ENCODE results near the gene UTS2B. TPM values are rescaled to one million over a fixed set of nuclear protein-coding genes. Genes with fewer than 3 reads are reported as not detected.

UTS2B gene
- total RNA-seq, 1 donor from 2014 or later: 0.70 TPM

DNA sequence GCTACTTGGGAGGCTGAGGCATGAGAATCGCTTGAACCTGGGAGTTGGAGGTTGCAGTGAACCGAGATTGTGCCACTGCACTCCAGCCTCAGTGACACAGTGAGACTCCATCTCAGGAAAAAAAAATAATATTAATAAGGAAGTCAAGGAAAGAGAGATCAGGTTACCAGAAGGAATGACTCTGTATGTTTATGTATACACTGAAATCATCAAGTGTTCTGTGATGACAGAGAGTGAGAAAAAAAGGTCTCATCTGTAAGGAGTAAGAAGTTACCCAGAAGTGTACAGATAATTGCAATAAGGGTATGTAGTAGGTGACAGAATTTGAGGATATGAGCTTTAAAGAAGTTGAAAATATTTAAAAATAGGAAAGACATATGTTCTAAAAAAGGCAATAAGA, 5.4 kb downstream of the UTS2B start:
- H3K36me3 Mint-ChIP-seq (ENCODE audit: low read depth): no peaks in the 10 kb centered on the region
- H3K9me3 Mint-ChIP-seq: peaks cover 4% of the 10 kb centered on the region
- no peak overlapping the region for H3K4me3 Mint-ChIP-seq
- H3K27me3 Mint-ChIP-seq (ENCODE audit: low read depth): no peaks in the 10 kb centered on the region
- no peak overlapping the region for H3K27ac Mint-ChIP-seq (ENCODE audit: unreplicated experiment)
- peaks cover 11% of the 10 kb centered on the region for H3K4me1 Mint-ChIP-seq
- DNase-seq (ENCODE audit: low read depth, low spot score): no peak
- TF ChIP-seq, protein P1, sequence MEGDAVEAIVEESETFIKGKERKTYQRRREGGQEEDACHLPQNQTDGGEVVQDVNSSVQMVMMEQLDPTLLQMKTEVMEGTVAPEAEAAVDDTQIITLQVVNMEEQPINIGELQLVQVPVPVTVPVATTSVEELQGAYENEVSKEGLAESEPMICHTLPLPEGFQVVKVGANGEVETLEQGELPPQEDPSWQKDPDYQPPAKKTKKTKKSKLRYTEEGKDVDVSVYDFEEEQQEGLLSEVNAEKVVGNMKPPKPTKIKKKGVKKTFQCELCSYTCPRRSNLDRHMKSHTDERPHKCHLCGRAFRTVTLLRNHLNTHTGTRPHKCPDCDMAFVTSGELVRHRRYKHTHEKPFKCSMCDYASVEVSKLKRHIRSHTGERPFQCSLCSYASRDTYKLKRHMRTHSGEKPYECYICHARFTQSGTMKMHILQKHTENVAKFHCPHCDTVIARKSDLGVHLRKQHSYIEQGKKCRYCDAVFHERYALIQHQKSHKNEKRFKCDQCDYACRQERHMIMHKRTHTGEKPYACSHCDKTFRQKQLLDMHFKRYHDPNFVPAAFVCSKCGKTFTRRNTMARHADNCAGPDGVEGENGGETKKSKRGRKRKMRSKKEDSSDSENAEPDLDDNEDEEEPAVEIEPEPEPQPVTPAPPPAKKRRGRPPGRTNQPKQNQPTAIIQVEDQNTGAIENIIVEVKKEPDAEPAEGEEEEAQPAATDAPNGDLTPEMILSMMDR (conservative IDR thresholded peaks at IDR 0.05): no peak

DNA sequence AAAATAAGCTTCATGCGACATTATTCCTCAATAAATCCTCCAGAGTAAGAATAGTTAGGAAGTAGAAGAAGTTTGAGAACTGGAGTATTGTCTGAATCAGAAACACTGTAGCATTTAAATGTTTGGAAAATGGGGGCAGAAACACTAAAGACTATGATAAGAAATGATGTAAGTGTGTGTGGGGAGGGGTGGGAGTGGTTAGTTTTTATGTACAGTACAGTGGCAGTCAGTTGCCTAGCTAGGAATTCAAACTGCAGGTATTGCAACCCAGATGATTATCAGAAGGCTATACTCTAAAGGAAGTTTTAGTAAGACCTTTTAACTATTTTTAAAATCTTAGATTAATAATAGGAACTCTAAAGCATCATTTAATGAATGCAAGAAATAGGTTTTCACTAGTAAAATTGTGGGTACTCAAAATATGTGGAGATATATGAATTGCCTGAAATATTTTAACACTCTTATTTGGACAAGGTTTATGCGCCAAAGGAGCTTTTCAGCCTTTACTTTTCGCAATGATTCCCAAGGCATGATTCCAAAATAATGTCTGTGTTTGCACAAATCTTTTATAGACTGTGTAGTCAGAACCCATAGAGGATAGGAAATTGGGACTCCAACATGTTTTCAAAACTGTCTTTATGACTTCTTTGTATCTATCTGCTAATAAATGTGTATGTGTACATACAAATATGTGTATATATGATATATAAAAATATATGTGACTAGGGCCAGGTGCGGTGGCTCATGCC, 9.1 kb downstream of the UTS2B start:
- Mint-ChIP-seq H3K9me3 (peaks cover 4% of the 10 kb centered on the region), H3K27ac (ENCODE audit: unreplicated experiment) (no peak overlapping the region), H3K36me3 (ENCODE audit: low read depth) (no peaks in the 10 kb centered on the region), H3K4me1 (no peaks in the 10 kb centered on the region), H3K27me3 (ENCODE audit: low read depth) (no peaks in the 10 kb centered on the region), H3K4me3 (no peak overlapping the region)
- TF ChIP-seq, protein P1 (conservative IDR thresholded peaks at IDR 0.05): no peak
- DNase-seq (ENCODE audit: low read depth, low spot score): no peak

DNA sequence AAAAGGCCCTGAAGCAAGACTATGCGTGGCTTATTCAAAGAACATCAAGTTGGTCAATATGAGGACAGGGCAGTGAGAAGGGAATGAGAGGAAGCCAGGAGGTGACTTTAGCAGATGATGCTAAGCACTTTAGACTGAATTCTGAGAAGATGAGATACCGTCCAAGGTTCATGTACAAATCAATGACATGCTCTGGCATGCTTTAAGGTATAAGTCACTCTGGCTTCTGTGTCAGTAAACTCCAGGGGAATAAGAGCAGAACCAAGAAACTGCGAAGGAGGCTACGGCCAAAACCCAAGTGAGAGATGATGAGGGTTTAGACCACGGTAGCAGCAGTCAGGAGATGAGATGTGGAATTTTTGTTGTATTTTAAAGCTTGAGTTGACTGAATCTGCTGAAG, 10.0 kb downstream of the UTS2B start:
- H3K4me3 Mint-ChIP-seq: no peak overlapping the region
- no peaks in the 10 kb centered on the region for H3K36me3 Mint-ChIP-seq (ENCODE audit: low read depth)
- H3K27ac Mint-ChIP-seq (ENCODE audit: unreplicated experiment): no peak overlapping the region
- no peaks in the 10 kb centered on the region for H3K4me1 Mint-ChIP-seq
- peaks cover 4% of the 10 kb centered on the region for H3K9me3 Mint-ChIP-seq
- H3K27me3 Mint-ChIP-seq (ENCODE audit: low read depth): no peaks in the 10 kb centered on the region
- TF ChIP-seq, protein P1 (conservative IDR thresholded peaks at IDR 0.05): no peak
- no peak for DNase-seq (ENCODE audit: low read depth, low spot score)

DNA sequence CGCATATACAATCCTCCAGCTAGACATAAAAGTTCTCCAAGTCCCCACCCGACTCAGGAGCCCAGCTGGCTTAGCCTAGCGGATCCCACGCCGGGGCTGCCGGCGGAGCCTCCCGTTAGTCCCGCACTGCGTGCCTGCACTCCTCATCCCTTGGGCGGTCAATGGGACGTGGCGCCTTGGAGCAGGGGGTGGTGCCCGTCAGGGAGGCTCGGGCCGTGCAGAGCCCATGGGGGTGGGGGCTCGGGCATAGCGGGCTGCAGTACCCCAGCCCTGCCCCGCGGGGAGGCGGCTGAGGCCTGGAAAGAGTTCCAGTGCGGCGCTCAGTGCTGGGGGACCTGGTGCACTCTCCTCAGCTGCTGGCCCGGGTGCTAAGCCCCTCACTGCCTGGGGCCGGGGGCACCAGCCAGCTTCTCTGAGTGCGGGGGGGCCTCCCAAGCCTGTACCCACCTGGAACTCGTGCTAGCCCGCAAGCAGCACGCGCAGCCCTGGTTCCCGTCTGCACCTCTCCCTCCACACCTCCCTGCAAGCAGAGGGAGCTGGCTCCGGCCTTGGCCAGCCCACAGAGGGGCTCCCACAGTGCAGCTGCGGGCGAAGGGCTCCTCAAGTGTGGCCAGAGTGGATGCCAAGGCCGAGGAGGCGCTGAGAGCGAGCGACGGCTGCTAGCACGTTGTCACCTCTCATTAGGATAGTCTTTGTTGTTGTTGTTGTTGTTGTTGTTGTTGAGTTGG, 13.3 kb downstream of the UTS2B start:
- Mint-ChIP-seq H3K4me1 (no peaks in the 10 kb centered on the region), H3K9me3 (no peaks in the 10 kb centered on the region), H3K4me3 (no peak overlapping the region), H3K27me3 (ENCODE audit: low read depth) (no peaks in the 10 kb centered on the region), H3K36me3 (ENCODE audit: low read depth) (no peaks in the 10 kb centered on the region), H3K27ac (ENCODE audit: unreplicated experiment) (no peak overlapping the region)
- DNase-seq (ENCODE audit: low read depth, low spot score): no peak
- TF ChIP-seq, protein P1 (conservative IDR thresholded peaks at IDR 0.05): no peak

DNA sequence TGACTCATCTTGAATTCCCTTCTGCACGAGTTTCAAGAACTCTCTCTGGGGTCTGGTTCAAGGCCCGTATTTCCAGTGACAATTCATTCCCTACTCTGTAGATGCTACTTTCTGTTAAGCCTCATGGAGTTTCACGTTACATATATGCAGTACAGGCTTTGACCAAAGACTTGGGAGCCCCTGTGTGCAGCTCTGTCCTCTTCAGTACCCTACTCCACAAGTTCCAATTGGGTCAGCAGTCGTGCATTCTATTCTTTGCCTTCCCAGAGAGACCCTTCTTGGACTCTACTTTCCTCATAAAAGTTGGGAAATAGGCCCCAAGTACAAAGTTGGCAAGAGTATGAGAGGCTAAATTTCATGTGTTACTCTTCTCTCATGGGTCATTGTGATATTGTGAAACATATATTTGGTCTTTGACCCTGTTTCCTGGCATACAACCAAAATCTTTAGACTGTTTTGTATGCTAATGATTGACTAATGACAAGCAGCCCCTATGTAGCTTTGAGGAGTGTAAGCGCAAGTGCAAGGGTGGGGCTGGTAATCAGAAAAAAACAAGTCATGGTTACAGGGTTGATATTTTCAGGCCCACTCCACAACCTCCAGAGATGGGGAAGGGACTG, 16.1 kb downstream of the UTS2B start:
- Mint-ChIP-seq H3K27ac (ENCODE audit: unreplicated experiment) (no peak overlapping the region), H3K9me3 (no peaks in the 10 kb centered on the region), H3K4me1 (no peaks in the 10 kb centered on the region), H3K4me3 (no peak overlapping the region), H3K36me3 (ENCODE audit: low read depth) (no peaks in the 10 kb centered on the region), H3K27me3 (ENCODE audit: low read depth) (no peaks in the 10 kb centered on the region)
- TF ChIP-seq, protein P1 (conservative IDR thresholded peaks at IDR 0.05): no peak
- DNase-seq (ENCODE audit: low read depth, low spot score): no peak

Data from neural crest cell (in vitro differentiated cells).